Mesendoderm (in vitro differentiated cells): ENCODE results near the gene SHISAL1.

ENCODE experiments used
- DNase-seq: peaks from one replicate; pipeline ENCODE4 v3.0.0; 2013
- H2AK5ac ChIP-seq: 2 replicates; pipeline ENCODE4 v1.6.1; 2013; ENCODE audit warnings: low read length, inconsistent platforms
- H2BK120ac ChIP-seq: 2 replicates; pipeline ENCODE4 v1.6.1; 2013; ENCODE audit warnings: low read depth, mild to moderate bottlenecking, low read length, moderate library complexity, mixed read lengths
- H2BK15ac ChIP-seq: replicated peaks from 2 replicates; pipeline ENCODE4 v1.6.1; 2013; ENCODE audit warnings: low read depth, mild to moderate bottlenecking, moderate library complexity
- H2BK5ac ChIP-seq: 2 replicates; pipeline ENCODE4 v1.6.1; 2013; ENCODE audit warnings: low read length, inconsistent platforms
- H3K18ac ChIP-seq: 2 replicates; pipeline ENCODE4 v1.6.1; 2013; ENCODE audit warnings: mild to moderate bottlenecking, low read length, mixed read lengths
- H3K23ac ChIP-seq: one replicate; pipeline ENCODE4 v1.6.1; 2013; ENCODE audit warnings: low read length
- H3K27ac ChIP-seq: 2 replicates; pipeline ENCODE4 v1.5.1; 2013; ENCODE audit warnings: low read depth, mild to moderate bottlenecking, inconsistent platforms, low read length, moderate library complexity
- H3K27me3 ChIP-seq: 2 replicates; pipeline ENCODE4 v1.6.1; 2013; ENCODE audit warnings: low read length, control low read depth, mild to moderate bottlenecking, inconsistent platforms; ENCODE audit not compliant: insufficient read depth, poor library complexity
- H3K36me3 ChIP-seq: 2 replicates; pipeline ENCODE4 v1.6.1; 2013; ENCODE audit warnings: low read length, inconsistent platforms; ENCODE audit not compliant: control insufficient read depth, insufficient read depth
- H3K4ac ChIP-seq: one replicate; pipeline ENCODE4 v1.6.1; 2013; ENCODE audit warnings: low read depth, mild to moderate bottlenecking, low read length, moderate library complexity
- H3K4me1 ChIP-seq: 2 replicates; pipeline ENCODE4 v1.6.1; 2013; ENCODE audit warnings: low read depth, low read length, inconsistent platforms; ENCODE audit not compliant: control insufficient read depth
- H3K4me2 ChIP-seq: 2 replicates; pipeline ENCODE4 v1.6.1; 2013; ENCODE audit warnings: low read length
- H3K4me3 ChIP-seq: 2 replicates; pipeline ENCODE4 v1.5.1; 2013; ENCODE audit warnings: mild to moderate bottlenecking, low read length
- H3K56ac ChIP-seq: one replicate; pipeline ENCODE4 v1.6.1; 2013; ENCODE audit warnings: low read length
- H3K79me1 ChIP-seq: 2 replicates; pipeline ENCODE4 v1.6.1; 2013; ENCODE audit warnings: low read length, inconsistent platforms
- H3K79me2 ChIP-seq: 2 replicates; pipeline ENCODE4 v1.6.1; 2013; ENCODE audit warnings: mild to moderate bottlenecking, low read length; ENCODE audit not compliant: control insufficient read depth, insufficient read depth
- H3K9ac ChIP-seq: 2 replicates; pipeline ENCODE4 v1.6.1; 2013; ENCODE audit warnings: low read length, inconsistent platforms
- H4K5ac ChIP-seq: one replicate; pipeline ENCODE4 v1.6.1; 2013; ENCODE audit warnings: low read length
- H4K8ac ChIP-seq: one replicate; pipeline ENCODE4 v1.6.1; 2013; ENCODE audit warnings: low read depth, mild to moderate bottlenecking, control low read depth, low read length, moderate library complexity
- WGBS: extraction: QIAGEN DNeasy Blood & Tissue Kit; methylation state at CpG from one replicate; pipeline ENCODE4 v1.1.7; 2013; ENCODE audit warnings: low lambda C conversion rate, missing lambda C conversion rate; ENCODE audit not compliant: insufficient coverage; ENCODE audit errors: extremely low coverage; 5-methylcytosine and 5-hydroxymethylcytosine counted together

The SHISAL1 gene

DNA sequence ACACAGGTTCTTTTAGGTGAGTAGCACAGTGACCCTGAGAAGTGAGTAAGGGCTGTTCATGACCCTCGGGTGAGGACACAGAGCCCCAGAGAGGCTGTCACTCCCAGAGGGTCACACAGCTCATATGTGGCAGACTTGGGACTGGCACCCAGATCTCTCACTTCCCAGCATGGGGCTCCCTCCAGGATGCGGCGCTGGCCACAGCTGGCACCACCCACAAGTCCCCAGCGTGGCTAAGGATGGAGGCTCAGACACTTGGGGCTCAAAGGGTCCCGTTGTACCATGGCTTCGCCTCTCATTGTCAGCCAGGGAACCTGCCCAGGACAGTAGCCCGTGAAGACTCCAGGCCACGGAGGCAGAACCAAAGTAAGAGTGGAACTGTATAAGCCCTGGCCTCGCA, 6.0 kb upstream of the SHISAL1 start:
- no peak overlapping the region for H4K8ac ChIP-seq
- H4K5ac ChIP-seq = no peak overlapping the region
- DNase-seq = no peak
- no peak overlapping the region for H2BK5ac ChIP-seq
- no peak overlapping the region for H3K23ac ChIP-seq
- no CpG with 5 or more reads among the region's 9 CpGs for WGBS
- H2BK15ac ChIP-seq = no peak overlapping the region
- H3K4me3 ChIP-seq = no peak overlapping the region
- H2BK120ac ChIP-seq = no peak overlapping the region
- H3K27ac ChIP-seq = no peak overlapping the region
- no peak overlapping the region for H2AK5ac ChIP-seq
- H3K4me1 ChIP-seq = no peaks in the 10 kb centered on the region
- no peak overlapping the region for H3K9ac ChIP-seq
- no peaks in the 10 kb centered on the region for H3K27me3 ChIP-seq
- H3K18ac ChIP-seq = no peak overlapping the region
- no peak overlapping the region for H3K4me2 ChIP-seq
- H3K79me1 ChIP-seq = no peaks in the 10 kb centered on the region
- no peak overlapping the region for H3K4ac ChIP-seq
- no peak overlapping the region for H3K56ac ChIP-seq
- H3K36me3 ChIP-seq = no peaks in the 10 kb centered on the region
- H3K79me2 ChIP-seq = no peaks in the 10 kb centered on the region

DNA sequence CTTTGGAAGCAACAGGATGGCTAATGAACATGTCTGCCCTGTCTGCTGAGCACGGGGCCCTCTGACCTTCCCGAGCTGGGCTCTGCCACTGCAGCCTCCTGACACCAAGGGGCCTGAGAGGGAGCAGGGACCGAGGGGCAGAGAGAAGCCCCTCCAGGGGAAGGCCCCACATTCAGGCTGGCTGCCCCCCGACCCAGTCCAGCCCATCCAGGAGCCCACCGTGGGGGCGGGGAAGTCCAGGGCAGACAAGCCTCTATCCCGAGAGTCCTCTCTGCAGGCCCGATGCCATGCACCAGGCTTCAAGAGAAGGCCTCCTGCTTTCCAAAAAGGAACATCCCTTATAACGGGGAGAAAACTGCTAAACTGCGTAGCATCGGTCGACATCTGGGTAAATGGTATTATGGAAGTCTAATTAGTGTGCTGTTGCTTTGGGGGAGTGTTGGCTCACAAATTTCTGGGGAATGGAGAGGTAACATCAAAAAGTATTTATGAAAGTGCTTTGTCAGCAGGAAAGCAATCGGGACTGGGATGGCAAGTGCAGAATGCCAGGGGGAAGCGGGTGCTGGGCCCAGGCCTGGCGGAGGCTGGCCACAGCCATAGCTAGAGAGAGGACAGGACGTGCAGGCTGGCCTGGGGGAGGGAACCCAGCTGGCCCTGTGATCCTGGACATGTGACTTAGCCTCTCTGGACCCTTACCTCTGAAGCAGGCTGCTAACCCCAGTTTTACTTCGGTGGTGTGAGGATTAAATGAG, 5.3 kb upstream of the SHISAL1 start:
- WGBS = no CpG with 5 or more reads among the region's 17 CpGs
- no peaks in the 10 kb centered on the region for H3K79me2 ChIP-seq
- H3K27ac ChIP-seq = no peak overlapping the region

DNA sequence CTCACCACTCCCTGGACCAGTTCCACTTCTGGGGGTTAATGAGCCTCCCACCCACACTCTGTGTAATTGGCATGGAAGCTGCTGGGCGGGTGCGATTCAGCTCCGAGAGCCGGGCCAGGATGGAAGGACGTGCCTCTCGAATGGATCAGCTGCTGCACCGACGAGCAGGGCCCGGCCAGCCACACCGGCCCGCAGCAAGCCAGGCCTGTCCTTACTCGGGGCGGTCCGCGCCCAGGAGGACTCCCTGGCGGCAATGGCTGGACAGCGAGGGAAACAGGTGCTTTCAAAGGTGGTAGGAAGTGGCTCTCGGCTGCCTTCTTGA, 4.3 kb upstream of the SHISAL1 start:
- H3K79me2 ChIP-seq = no peaks in the 10 kb centered on the region
- H3K27me3 ChIP-seq = no peaks in the 10 kb centered on the region
- WGBS = no CpG with 5 or more reads among the region's 18 CpGs
- no peak overlapping the region for H3K9ac ChIP-seq
- no peak for DNase-seq
- H2BK5ac ChIP-seq = no peak overlapping the region
- H2BK120ac ChIP-seq = no peak overlapping the region
- H3K23ac ChIP-seq = no peak overlapping the region
- no peak overlapping the region for H2AK5ac ChIP-seq
- H3K36me3 ChIP-seq = no peaks in the 10 kb centered on the region
- H3K4me1 ChIP-seq = no peaks in the 10 kb centered on the region
- no peak overlapping the region for H3K18ac ChIP-seq
- H4K8ac ChIP-seq = no peak overlapping the region
- no peak overlapping the region for H3K4me3 ChIP-seq
- no peak overlapping the region for H4K5ac ChIP-seq
- no peak overlapping the region for H3K4me2 ChIP-seq
- no peak overlapping the region for H2BK15ac ChIP-seq
- no peak overlapping the region for H3K56ac ChIP-seq
- no peak overlapping the region for H3K4ac ChIP-seq
- H3K79me1 ChIP-seq = no peaks in the 10 kb centered on the region
- no peak overlapping the region for H3K27ac ChIP-seq

More for the DNA sequence above, 5.3 kb upstream of the SHISAL1 start:
- no peak overlapping the region for H3K23ac ChIP-seq
- no peak overlapping the region for H2AK5ac ChIP-seq
- no peak overlapping the region for H4K5ac ChIP-seq
- DNase-seq = no peak
- no peak overlapping the region for H3K56ac ChIP-seq
- H2BK5ac ChIP-seq = no peak overlapping the region
- H3K4me1 ChIP-seq = no peaks in the 10 kb centered on the region
- H3K4ac ChIP-seq = no peak overlapping the region
- no peaks in the 10 kb centered on the region for H3K79me1 ChIP-seq
- no peak overlapping the region for H2BK120ac ChIP-seq
- H3K27me3 ChIP-seq = no peaks in the 10 kb centered on the region
- H3K4me3 ChIP-seq = no peak overlapping the region
- H3K36me3 ChIP-seq = no peaks in the 10 kb centered on the region
- H4K8ac ChIP-seq = no peak overlapping the region
- no peak overlapping the region for H2BK15ac ChIP-seq
- no peak overlapping the region for H3K18ac ChIP-seq
- H3K9ac ChIP-seq = no peak overlapping the region
- H3K4me2 ChIP-seq = no peak overlapping the region

DNA sequence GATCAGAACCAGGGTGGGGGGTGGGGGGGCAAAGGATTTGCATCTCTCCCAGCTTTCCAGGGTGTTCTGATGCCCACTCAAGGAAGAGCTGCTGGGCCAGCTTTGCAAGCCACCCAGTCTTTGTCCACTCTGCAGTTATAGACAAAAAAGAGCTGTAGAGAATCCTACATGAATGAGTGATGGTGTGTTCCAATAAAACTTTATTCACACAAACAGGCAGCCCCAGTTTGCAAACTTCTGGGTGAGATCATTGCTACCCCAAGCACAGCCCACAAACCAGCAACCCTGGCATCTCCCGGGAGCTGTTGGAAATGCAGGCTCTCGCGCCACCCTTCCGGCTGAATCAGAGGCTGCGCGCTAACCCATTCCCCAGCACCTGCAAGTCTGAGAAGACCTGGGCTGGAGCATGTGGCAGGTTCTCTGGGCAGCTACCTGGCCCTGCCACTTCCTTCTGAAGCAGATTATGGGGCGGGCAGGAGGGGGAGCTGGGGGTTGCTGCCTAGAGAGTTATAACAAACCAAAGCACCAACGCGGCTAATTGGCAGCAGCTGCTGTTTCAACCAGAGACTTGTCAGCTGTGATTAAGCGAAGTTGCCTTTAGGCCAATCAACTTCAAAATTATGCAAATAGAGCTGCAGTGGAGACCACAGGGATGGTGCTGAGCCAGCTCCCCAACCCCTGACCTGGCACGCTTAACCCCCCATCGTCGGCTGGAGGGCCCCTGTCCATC, 3.8 kb upstream of the SHISAL1 start:
- Histone ChIP-seq H3K36me3 (no peaks in the 10 kb centered on the region), H3K4me3 (no peak overlapping the region), H3K27ac (no peak overlapping the region), H3K18ac (no peak overlapping the region), H2BK5ac (no peak overlapping the region), H3K4ac (no peak overlapping the region), H3K9ac (no peak overlapping the region), H3K27me3 (no peaks in the 10 kb centered on the region), H3K79me1 (no peaks in the 10 kb centered on the region), H4K8ac (no peak overlapping the region), H2AK5ac (no peak overlapping the region), H2BK15ac (no peak overlapping the region), H4K5ac (no peak overlapping the region), H3K56ac (no peak overlapping the region), H2BK120ac (no peak overlapping the region), H3K79me2 (no peaks in the 10 kb centered on the region), H3K23ac (no peak overlapping the region), H3K4me1 (no peaks in the 10 kb centered on the region), H3K4me2 (no peak overlapping the region)
- no CpG with 5 or more reads among the region's 13 CpGs for WGBS
- DNase-seq = no peak

DNA sequence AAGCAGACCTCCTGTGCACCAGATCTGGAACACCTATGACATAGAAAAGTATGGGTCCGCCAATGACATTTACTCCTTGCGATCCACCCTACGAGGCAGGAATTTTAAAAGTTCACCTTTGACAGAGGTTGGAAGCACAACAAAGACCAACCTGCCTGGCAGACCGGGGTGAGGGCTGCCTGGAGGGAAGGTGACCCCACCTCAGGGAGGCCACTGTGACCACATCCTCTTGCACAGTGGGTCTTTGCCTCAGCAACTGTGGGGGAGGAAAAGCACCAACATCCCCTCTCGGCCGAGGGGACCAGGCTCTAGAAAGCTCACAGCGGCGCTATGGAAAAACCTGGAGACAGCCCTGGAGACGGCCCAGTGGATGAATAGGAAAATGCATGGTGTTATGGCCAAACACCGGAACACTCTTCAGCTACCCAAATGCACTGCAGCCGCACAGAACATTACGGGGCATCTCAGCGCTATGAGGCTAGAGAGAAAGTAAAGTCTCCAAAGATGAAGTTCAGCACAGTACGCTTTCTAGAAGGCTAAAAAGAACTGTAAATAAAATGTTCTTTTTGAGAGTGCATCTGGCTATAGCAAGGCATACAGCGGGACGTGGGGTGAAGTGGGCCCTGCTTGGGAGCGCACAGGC, 1.8 kb upstream of the SHISAL1 start:
- H3K4ac ChIP-seq = no peak overlapping the region

More for the DNA sequence above, 1.8 kb upstream of the SHISAL1 start:
- Histone ChIP-seq H2BK5ac (no peak overlapping the region), H3K27ac (no peak overlapping the region), H3K27me3 (no peaks in the 10 kb centered on the region), H3K79me2 (no peaks in the 10 kb centered on the region), H3K56ac (no peak overlapping the region), H3K9ac (no peak overlapping the region), H3K4me2 (no peak overlapping the region), H3K18ac (no peak overlapping the region), H2AK5ac (no peak overlapping the region), H3K4me3 (no peak overlapping the region), H2BK15ac (no peak overlapping the region), H3K36me3 (no peaks in the 10 kb centered on the region), H3K23ac (no peak overlapping the region), H3K79me1 (no peaks in the 10 kb centered on the region), H3K4me1 (no peaks in the 10 kb centered on the region), H4K5ac (no peak overlapping the region), H4K8ac (no peak overlapping the region), H2BK120ac (no peak overlapping the region)
- no CpG with 5 or more reads among the region's 17 CpGs for WGBS
- DNase-seq = no peak
